C4-2B (cell line): ENCODE results near the gene PVALEF.

ENCODE experiments used
- CTCF ChIP-seq: fragments of 450-650 bp; conservative IDR thresholded peaks from 2 replicates; pipeline ENCODE4 v1.5.1; 2017; ENCODE audit warnings: mild to moderate bottlenecking
- ZFX ChIP-seq: fragments of 450-650 bp; IDR thresholded peaks from 2 replicates; pipeline ENCODE4 v1.6.1; 2017

GRCh38 chr17:81179861-81180260 is 14.6 kb downstream of the PVALEF start:
- TF ChIP-seq CTCF = no peak
- TF ChIP-seq ZFX = no peak
